Measurements from ENCODE around the gene FRMPD4. TPM values are rescaled to one million over a fixed set of nuclear protein-coding genes. Genes with fewer than 3 reads are reported as not detected.

Gene FRMPD4
- total RNA-seq, 1 donor from 2014 or later = 0.08 TPM

DNA sequence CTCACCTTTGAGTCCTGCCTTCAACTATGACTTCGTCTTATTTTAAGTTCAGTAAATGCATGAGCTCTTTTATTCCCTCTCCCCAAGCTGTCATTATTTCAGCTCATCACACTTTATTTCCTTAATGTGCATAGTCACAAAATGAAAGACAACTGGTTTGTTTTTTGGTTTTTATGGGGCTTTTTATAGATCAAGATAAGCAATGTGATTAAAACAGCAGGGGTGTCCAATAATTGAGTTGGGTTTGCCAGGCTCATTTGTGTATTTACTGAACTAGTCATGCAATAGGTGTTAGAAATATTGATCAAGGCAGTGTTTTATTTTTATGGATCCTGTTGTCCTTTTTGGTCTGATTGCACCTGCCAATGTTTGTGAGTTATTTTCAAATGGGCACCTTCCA, 102.2 kb downstream of the FRMPD4 start:
- TF ChIP-seq, protein P1, sequence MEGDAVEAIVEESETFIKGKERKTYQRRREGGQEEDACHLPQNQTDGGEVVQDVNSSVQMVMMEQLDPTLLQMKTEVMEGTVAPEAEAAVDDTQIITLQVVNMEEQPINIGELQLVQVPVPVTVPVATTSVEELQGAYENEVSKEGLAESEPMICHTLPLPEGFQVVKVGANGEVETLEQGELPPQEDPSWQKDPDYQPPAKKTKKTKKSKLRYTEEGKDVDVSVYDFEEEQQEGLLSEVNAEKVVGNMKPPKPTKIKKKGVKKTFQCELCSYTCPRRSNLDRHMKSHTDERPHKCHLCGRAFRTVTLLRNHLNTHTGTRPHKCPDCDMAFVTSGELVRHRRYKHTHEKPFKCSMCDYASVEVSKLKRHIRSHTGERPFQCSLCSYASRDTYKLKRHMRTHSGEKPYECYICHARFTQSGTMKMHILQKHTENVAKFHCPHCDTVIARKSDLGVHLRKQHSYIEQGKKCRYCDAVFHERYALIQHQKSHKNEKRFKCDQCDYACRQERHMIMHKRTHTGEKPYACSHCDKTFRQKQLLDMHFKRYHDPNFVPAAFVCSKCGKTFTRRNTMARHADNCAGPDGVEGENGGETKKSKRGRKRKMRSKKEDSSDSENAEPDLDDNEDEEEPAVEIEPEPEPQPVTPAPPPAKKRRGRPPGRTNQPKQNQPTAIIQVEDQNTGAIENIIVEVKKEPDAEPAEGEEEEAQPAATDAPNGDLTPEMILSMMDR (IDR thresholded peaks at IDR 0.05; ENCODE audit: insufficient read depth, low read length, poor library complexity, severe bottlenecking) = no peak
- H3K4me3 ChIP-seq (ENCODE audit: low read depth, low read length) = no peak overlapping the region
- H3K27me3 ChIP-seq (ENCODE audit: control insufficient read depth, insufficient read depth, low read length) = no peaks in the 10 kb centered on the region
- H3K36me3 ChIP-seq (ENCODE audit: control insufficient read depth, insufficient read depth, low read length) = no peaks in the 10 kb centered on the region
- DNase-seq (ENCODE audit: low read depth) = no peak

DNA sequence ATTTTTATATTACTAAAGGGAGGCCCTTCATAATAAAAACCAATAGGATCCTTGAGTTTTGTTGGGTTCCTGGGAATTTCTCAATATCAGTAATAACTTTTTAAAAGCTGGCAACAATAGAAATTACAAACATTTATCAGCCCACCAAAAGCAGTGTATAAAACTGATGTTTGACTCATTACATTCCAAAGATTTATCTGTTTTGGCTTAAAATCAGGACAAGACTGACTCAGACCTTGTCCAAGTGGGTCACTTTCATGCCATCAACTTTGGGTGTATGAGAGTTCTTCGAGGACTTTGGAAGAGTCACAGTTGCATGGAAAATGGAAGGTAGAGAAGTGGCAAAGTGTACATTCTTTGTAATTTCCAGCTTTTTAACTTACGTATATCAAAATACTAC, 102.8 kb downstream of the FRMPD4 start:
- TF ChIP-seq, protein P1 (IDR thresholded peaks at IDR 0.05; ENCODE audit: insufficient read depth, low read length, poor library complexity, severe bottlenecking) = no peak
- no peak for DNase-seq (ENCODE audit: low read depth)

DNA sequence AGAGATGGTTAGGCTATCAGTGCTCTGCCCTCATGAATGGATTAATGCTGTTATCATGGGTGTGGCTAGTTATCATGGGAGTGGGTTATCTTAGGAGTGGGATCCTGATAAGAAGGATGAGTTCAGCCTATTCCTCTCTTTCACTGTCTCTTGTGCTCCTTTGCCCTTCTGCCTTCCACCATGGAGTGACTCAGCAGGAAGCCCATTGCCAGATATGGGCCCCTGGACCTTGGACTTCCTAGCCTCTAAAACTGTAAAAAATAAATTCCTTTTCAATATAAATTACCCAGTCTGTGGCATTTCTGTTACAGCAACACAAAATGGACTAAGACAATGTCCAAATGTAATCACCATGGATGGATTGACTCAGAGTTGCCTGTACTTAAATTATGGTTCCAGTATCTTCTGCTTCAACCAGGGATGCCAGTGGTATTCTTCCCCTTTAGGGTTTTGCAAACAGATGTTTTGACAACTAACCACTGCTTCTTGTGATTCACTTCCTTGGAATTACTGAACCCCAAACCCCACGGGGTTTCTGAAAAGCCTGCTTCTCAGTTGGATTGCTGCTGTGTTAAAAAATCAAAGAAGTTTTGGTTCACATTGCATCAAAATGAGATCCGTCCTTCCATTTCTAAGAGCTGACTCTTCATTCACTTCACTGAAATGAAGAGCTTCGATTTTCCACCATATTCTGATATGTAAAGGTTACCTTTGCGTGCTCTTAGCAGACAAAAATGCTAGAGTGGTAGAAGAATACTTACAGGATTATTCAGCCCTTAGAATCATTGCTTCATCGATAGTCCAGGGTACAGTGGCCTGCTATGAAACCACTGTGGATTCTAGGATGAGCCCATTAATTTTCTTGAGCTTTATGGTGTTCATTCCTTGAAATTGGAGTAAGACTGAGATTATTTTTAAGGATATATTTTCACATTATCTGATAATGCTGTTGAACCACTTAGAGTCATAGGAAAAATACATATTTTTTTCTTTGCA, 107.7 kb downstream of the FRMPD4 start:
- Histone ChIP-seq H3K36me3 (ENCODE audit: control insufficient read depth, insufficient read depth, low read length) (no peaks in the 10 kb centered on the region), H3K27me3 (ENCODE audit: control insufficient read depth, insufficient read depth, low read length) (no peaks in the 10 kb centered on the region), H3K4me3 (ENCODE audit: low read depth, low read length) (no peak overlapping the region)
- TF ChIP-seq, protein P1 (IDR thresholded peaks at IDR 0.05; ENCODE audit: insufficient read depth, low read length, poor library complexity, severe bottlenecking) = no peak
- DNase-seq (ENCODE audit: low read depth) = no peak

More for the DNA sequence above, 102.8 kb downstream of the FRMPD4 start:
- Histone ChIP-seq H3K4me3 (ENCODE audit: low read depth, low read length) (no peak overlapping the region), H3K36me3 (ENCODE audit: control insufficient read depth, insufficient read depth, low read length) (no peaks in the 10 kb centered on the region), H3K27me3 (ENCODE audit: control insufficient read depth, insufficient read depth, low read length) (no peaks in the 10 kb centered on the region)

DNA sequence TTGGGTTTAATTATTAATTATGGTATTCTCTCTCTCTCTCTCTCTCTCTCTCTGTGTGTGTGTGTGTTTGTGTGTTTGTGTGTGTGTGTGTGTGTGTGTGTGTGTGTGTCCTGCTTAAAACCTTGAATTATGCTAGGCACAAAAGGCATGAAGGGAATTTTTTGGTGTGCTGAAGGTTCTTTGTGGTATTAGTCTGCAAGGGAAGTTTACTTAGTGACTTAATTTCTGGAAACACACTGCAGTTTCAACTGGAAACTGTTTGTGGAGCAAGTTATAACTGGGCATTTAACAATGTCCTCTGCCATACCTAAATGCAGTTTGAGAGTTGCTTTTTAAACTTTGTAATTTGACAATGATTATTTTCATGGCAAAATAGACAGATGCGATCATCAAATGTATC, 111.7 kb downstream of the FRMPD4 start:
- no peak for DNase-seq (ENCODE audit: low read depth)

DNA sequence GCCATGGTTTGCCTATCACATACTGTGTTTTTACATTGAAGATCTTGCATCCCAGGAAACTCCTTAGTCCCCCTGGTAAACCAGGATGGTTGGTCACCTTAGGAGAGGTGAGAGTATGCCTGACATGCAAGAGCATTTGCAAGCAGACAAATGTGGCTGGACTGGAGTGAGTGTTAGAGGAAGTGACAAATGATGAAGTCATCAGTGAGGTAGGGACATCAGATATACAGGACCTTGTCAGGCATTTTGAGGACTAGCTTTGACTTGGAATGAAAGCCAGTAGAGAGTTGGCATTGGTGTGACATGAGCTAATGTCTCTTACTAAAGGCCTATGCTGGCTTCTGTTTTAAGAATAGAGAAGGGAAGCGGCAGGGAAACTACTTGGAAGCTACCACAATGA, 124.9 kb downstream of the FRMPD4 start:
- no peak for DNase-seq (ENCODE audit: low read depth)

More for the DNA sequence above, 111.7 kb downstream of the FRMPD4 start:
- Histone ChIP-seq H3K4me3 (ENCODE audit: low read depth, low read length) (no peak overlapping the region), H3K36me3 (ENCODE audit: control insufficient read depth, insufficient read depth, low read length) (no peaks in the 10 kb centered on the region), H3K27me3 (ENCODE audit: control insufficient read depth, insufficient read depth, low read length) (no peaks in the 10 kb centered on the region)
- TF ChIP-seq, protein P1 (IDR thresholded peaks at IDR 0.05; ENCODE audit: insufficient read depth, low read length, poor library complexity, severe bottlenecking) = no peak

More for the DNA sequence above, 124.9 kb downstream of the FRMPD4 start:
- Histone ChIP-seq H3K27me3 (ENCODE audit: control insufficient read depth, insufficient read depth, low read length) (no peaks in the 10 kb centered on the region), H3K4me3 (ENCODE audit: low read depth, low read length) (no peak overlapping the region), H3K36me3 (ENCODE audit: control insufficient read depth, insufficient read depth, low read length) (no peaks in the 10 kb centered on the region)
- TF ChIP-seq, protein P1 (IDR thresholded peaks at IDR 0.05; ENCODE audit: insufficient read depth, low read length, poor library complexity, severe bottlenecking) = no peak

Data from kidney epithelial cell (primary cell).